Astrocyte (in vitro differentiated cells and primary cell): ENCODE data around the gene TSR3. TPM values are rescaled to one million over a fixed set of nuclear protein-coding genes. Genes with fewer than 3 reads are reported as not detected.

Experiments used
- DNase-seq: peaks from one replicate; pipeline ENCODE4 v3.0.0-alpha.2; 2010; ENCODE audit warnings: low read depth
- FAIRE-seq: peaks from 2 replicates; lab custom pipeline; 2011; peaks lifted over from hg19 to GRCh38; lab: Jason Lieb, UNC
- H2AFZ ChIP-seq: 2 replicates; pipeline ENCODE4 v1.6.0; 2012; ENCODE audit warnings: low read depth, low read length, inconsistent platforms
- H3K27ac ChIP-seq: 2 replicates; pipeline ENCODE4 v1.5.1; 2011; ENCODE audit warnings: low read depth, low read length, inconsistent platforms
- H3K27me3 ChIP-seq: 2 replicates; pipeline ENCODE4 v1.6.0; 2011; ENCODE audit warnings: low read length, inconsistent platforms; ENCODE audit not compliant: insufficient read depth
- H3K36me3 ChIP-seq: 2 replicates; pipeline ENCODE4 v1.5.1; 2011; ENCODE audit warnings: low read length, inconsistent platforms; ENCODE audit not compliant: insufficient read depth
- H3K4me1 ChIP-seq: 2 replicates; pipeline ENCODE4 v1.5.1; 2011; ENCODE audit warnings: low read length, inconsistent platforms; ENCODE audit not compliant: insufficient read depth
- H3K4me2 ChIP-seq: 2 replicates; pipeline ENCODE4 v1.6.0; 2012; ENCODE audit warnings: low read length, inconsistent platforms
- H3K4me3 ChIP-seq: 2 replicates; pipeline ENCODE4 v1.5.1; 2011; ENCODE audit warnings: low read depth, mild to moderate bottlenecking, low read length, inconsistent platforms; ENCODE audit not compliant: insufficient read depth
- H3K79me2 ChIP-seq: 2 replicates; pipeline ENCODE4 v1.6.0; 2012; ENCODE audit warnings: mild to moderate bottlenecking, low read length, inconsistent platforms; ENCODE audit not compliant: insufficient read depth
- H3K9ac ChIP-seq: 2 replicates; pipeline ENCODE4 v1.6.0; 2012; ENCODE audit warnings: mild to moderate bottlenecking, low read length, inconsistent platforms
- H3K9me3 ChIP-seq: 2 replicates; pipeline ENCODE4 v1.5.1; 2012; ENCODE audit warnings: low read depth, mild to moderate bottlenecking, low read length, inconsistent platforms; ENCODE audit not compliant: insufficient read depth
- H4K20me1 ChIP-seq: 2 replicates; pipeline ENCODE4 v1.6.0; 2012; ENCODE audit warnings: low read length, inconsistent platforms; ENCODE audit not compliant: insufficient read depth
- H3K27ac Mint-ChIP-seq: one replicate; pipeline ENCODE4 v1.8.0; 2021; ENCODE audit warnings: mild to moderate bottlenecking, mixed read lengths; ENCODE audit not compliant: unreplicated experiment
- H3K27me3 Mint-ChIP-seq: one replicate; pipeline ENCODE4 v1.8.0; 2021; ENCODE audit warnings: low read depth, mixed read lengths; ENCODE audit not compliant: unreplicated experiment
- H3K36me3 Mint-ChIP-seq: one replicate; pipeline ENCODE4 v1.8.0; 2021; ENCODE audit warnings: low read depth, mixed read lengths; ENCODE audit not compliant: unreplicated experiment
- H3K4me1 Mint-ChIP-seq: one replicate; pipeline ENCODE4 v1.8.0; 2021; ENCODE audit warnings: low read depth, mixed read lengths; ENCODE audit not compliant: unreplicated experiment
- H3K4me3 Mint-ChIP-seq: one replicate; pipeline ENCODE4 v1.8.0; 2021; ENCODE audit warnings: mild to moderate bottlenecking, moderate library complexity, mixed read lengths; ENCODE audit not compliant: unreplicated experiment
- H3K9me3 Mint-ChIP-seq: one replicate; pipeline ENCODE4 v1.8.0; 2021; ENCODE audit warnings: mild to moderate bottlenecking, mixed read lengths; ENCODE audit not compliant: unreplicated experiment
- EZH2 ChIP-seq: IDR thresholded peaks from 2 replicates; pipeline ENCODE4 v1.6.1; 2012; ENCODE audit warnings: mild to moderate bottlenecking, low read length, inconsistent platforms; ENCODE audit not compliant: insufficient read depth
- total RNA-seq: library from RNA; stranded (reverse); gene quantifications from 2 replicates; pipeline ENCODE4 v1.2.1, GENCODE V29; 2021
- TF ChIP-seq, protein P1 (sequence below): IDR thresholded peaks from 2 replicates; pipeline ENCODE4 v1.5.1; 2011; ENCODE audit warnings: low read depth, mild to moderate bottlenecking, inconsistent platforms, low read length, moderate library complexity; ENCODE audit not compliant: insufficient read depth

TSR3 gene
- total RNA-seq, 1 donor from 2014 or later: 63.3 TPM

- Mint-ChIP-seq H3K4me3 (no peak overlapping the region), H3K9me3 (no peaks in the 10 kb centered on the region), H3K27me3 (peaks cover 23% of the 10 kb centered on the region), H3K4me1 (peaks cover 6% of the 10 kb centered on the region), H3K36me3 (no peaks in the 10 kb centered on the region), H3K27ac (no peak overlapping the region)
- DNase-seq: no peak
- H3K9ac ChIP-seq: no peak overlapping the region
- no peak for FAIRE-seq
- H2AFZ ChIP-seq: no peak overlapping the region
- no peak for TF ChIP-seq EZH2
- TF ChIP-seq, protein P1, sequence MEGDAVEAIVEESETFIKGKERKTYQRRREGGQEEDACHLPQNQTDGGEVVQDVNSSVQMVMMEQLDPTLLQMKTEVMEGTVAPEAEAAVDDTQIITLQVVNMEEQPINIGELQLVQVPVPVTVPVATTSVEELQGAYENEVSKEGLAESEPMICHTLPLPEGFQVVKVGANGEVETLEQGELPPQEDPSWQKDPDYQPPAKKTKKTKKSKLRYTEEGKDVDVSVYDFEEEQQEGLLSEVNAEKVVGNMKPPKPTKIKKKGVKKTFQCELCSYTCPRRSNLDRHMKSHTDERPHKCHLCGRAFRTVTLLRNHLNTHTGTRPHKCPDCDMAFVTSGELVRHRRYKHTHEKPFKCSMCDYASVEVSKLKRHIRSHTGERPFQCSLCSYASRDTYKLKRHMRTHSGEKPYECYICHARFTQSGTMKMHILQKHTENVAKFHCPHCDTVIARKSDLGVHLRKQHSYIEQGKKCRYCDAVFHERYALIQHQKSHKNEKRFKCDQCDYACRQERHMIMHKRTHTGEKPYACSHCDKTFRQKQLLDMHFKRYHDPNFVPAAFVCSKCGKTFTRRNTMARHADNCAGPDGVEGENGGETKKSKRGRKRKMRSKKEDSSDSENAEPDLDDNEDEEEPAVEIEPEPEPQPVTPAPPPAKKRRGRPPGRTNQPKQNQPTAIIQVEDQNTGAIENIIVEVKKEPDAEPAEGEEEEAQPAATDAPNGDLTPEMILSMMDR: no peak
- peaks cover 9% of the 10 kb centered on the region for H3K4me1 ChIP-seq
- no peak overlapping the region for H3K27ac ChIP-seq
- H3K4me3 ChIP-seq: no peak overlapping the region
- H3K36me3 ChIP-seq: no peaks in the 10 kb centered on the region
- no peaks in the 10 kb centered on the region for H3K9me3 ChIP-seq
- H3K4me2 ChIP-seq: no peak overlapping the region
- no peaks in the 10 kb centered on the region for H3K79me2 ChIP-seq
- H3K27me3 ChIP-seq: peaks cover 7% of the 10 kb centered on the region
- no peaks in the 10 kb centered on the region for H4K20me1 ChIP-seq
These were observed 50.1 kb downstream of the TSR3 start for GRCh38 chr16:1301562-1301961.

GRCh38 chr16:1300664-1301476 is 50.8 kb downstream of the TSR3 start:
- peaks cover 9% of the 10 kb centered on the region for H3K4me1 ChIP-seq
- peak overlapping the region; percentile 10 for H2AFZ ChIP-seq
- no peak overlapping the region for H3K4me3 ChIP-seq
- H3K4me1 Mint-ChIP-seq: peaks cover 6% of the 10 kb centered on the region
- H3K9me3 Mint-ChIP-seq: no peaks in the 10 kb centered on the region
- no peaks in the 10 kb centered on the region for H3K36me3 Mint-ChIP-seq
- H3K4me2 ChIP-seq: peak overlapping the region; percentile 44
- no peaks in the 10 kb centered on the region for H4K20me1 ChIP-seq
- no peak for DNase-seq
- TF ChIP-seq EZH2: no peak
- TF ChIP-seq, protein P1: peak; percentile 41
- FAIRE-seq: no peak
- H3K79me2 ChIP-seq: no peaks in the 10 kb centered on the region
- H3K9me3 ChIP-seq: no peaks in the 10 kb centered on the region
- H3K9ac ChIP-seq: no peak overlapping the region
- no peak overlapping the region for H3K27ac Mint-ChIP-seq
- no peak overlapping the region for H3K4me3 Mint-ChIP-seq
- H3K36me3 ChIP-seq: no peaks in the 10 kb centered on the region
- peaks cover 23% of the 10 kb centered on the region for H3K27me3 Mint-ChIP-seq
- peaks cover 7% of the 10 kb centered on the region for H3K27me3 ChIP-seq
- no peak overlapping the region for H3K27ac ChIP-seq

- H3K9me3 Mint-ChIP-seq: no peaks in the 10 kb centered on the region
- Histone ChIP-seq H3K79me2 (no peaks in the 10 kb centered on the region), H4K20me1 (no peaks in the 10 kb centered on the region), H3K4me2 (no peak overlapping the region), H3K27ac (no peak overlapping the region), H3K9me3 (no peaks in the 10 kb centered on the region), H3K36me3 (no peaks in the 10 kb centered on the region), H3K4me1 (peaks cover 9% of the 10 kb centered on the region), H2AFZ (no peak overlapping the region), H3K4me3 (no peak overlapping the region), H3K9ac (no peak overlapping the region), H3K27me3 (peaks cover 7% of the 10 kb centered on the region)
- DNase-seq (no peak), FAIRE-seq (no peak)
- TF ChIP-seq EZH2: no peak
- TF ChIP-seq, protein P1: no peak
- no peak overlapping the region for H3K4me3 Mint-ChIP-seq
- H3K27me3 Mint-ChIP-seq: peaks cover 23% of the 10 kb centered on the region
- H3K36me3 Mint-ChIP-seq: no peaks in the 10 kb centered on the region
- H3K4me1 Mint-ChIP-seq: peaks cover 6% of the 10 kb centered on the region
- no peak overlapping the region for H3K27ac Mint-ChIP-seq
These were observed 51.8 kb downstream of the TSR3 start for GRCh38 chr16:1299868-1300203.
